ENCODE data around the gene SLC25A46.

SLC25A46 gene

GRCh38 chr5:110734101-110734500 is 4.7 kb upstream of the SLC25A46 start:
- peaks cover 16% of the 10 kb centered on the region for H3K4me1 Mint-ChIP-seq
- H3K4me3 Mint-ChIP-seq, result no peak overlapping the region

GRCh38 chr5:110735556-110735955 is 3.3 kb upstream of the SLC25A46 start:
- H3K4me1 Mint-ChIP-seq, result peaks cover 28% of the 10 kb centered on the region
- TF ChIP-seq CTCF (IDR thresholded peaks at IDR 0.05), result no peak
- no peak overlapping the region for H3K27ac Mint-ChIP-seq
- no peak overlapping the region for H3K4me3 Mint-ChIP-seq
- peaks cover 10% of the 10 kb centered on the region for H3K27me3 Mint-ChIP-seq (ENCODE audit: low read depth, poor library complexity)
- DNase-seq, result no peak
- H3K9me3 Mint-ChIP-seq, result peaks cover 11% of the 10 kb centered on the region
- peaks cover 11% of the 10 kb centered on the region for H3K36me3 Mint-ChIP-seq (ENCODE audit: low read depth)

More at GRCh38 chr5:110734101-110734500, 4.7 kb upstream of the SLC25A46 start:
- Mint-ChIP-seq H3K9me3 (peaks cover 11% of the 10 kb centered on the region), H3K36me3 (ENCODE audit: low read depth) (peaks cover 11% of the 10 kb centered on the region), H3K27ac (no peak overlapping the region), H3K27me3 (ENCODE audit: low read depth, poor library complexity) (peaks cover 10% of the 10 kb centered on the region)
- TF ChIP-seq CTCF (IDR thresholded peaks at IDR 0.05), result no peak
- no peak for DNase-seq

GRCh38 chr5:110736753-110737152 is 2.1 kb upstream of the SLC25A46 start:
- peaks cover 28% of the 10 kb centered on the region for H3K4me1 Mint-ChIP-seq
- H3K36me3 Mint-ChIP-seq (ENCODE audit: low read depth), result peaks cover 10% of the 10 kb centered on the region
- H3K27me3 Mint-ChIP-seq (ENCODE audit: low read depth, poor library complexity), result peaks cover 10% of the 10 kb centered on the region
- no peak overlapping the region for H3K27ac Mint-ChIP-seq
- H3K4me3 Mint-ChIP-seq, result no peak overlapping the region
- peaks cover 9% of the 10 kb centered on the region for H3K9me3 Mint-ChIP-seq
- TF ChIP-seq CTCF (IDR thresholded peaks at IDR 0.05), result no peak
- DNase-seq, result no peak

GRCh38 chr5:110738503-110738811 is 350 bp upstream of the SLC25A46 start:
- no peak for TF ChIP-seq CTCF (IDR thresholded peaks at IDR 0.05)
- Mint-ChIP-seq H3K4me3 (peak overlapping the region; percentile 95), H3K36me3 (ENCODE audit: low read depth) (no peaks in the 10 kb centered on the region), H3K4me1 (peaks cover 28% of the 10 kb centered on the region), H3K27ac (peak overlapping the region; percentile 84), H3K9me3 (no peaks in the 10 kb centered on the region), H3K27me3 (ENCODE audit: low read depth, poor library complexity) (peaks cover 10% of the 10 kb centered on the region)
- DNase-seq, result no peak

GRCh38 chr5:110751902-110752762 is 13.3 kb downstream of the SLC25A46 start:
- Mint-ChIP-seq H3K36me3 (ENCODE audit: low read depth) (peaks cover 36% of the 10 kb centered on the region), H3K27ac (peak overlapping the region; percentile 64), H3K27me3 (ENCODE audit: low read depth, poor library complexity) (no peaks in the 10 kb centered on the region), H3K4me3 (no peak overlapping the region), H3K4me1 (no peaks in the 10 kb centered on the region), H3K9me3 (no peaks in the 10 kb centered on the region)
- no peak for TF ChIP-seq CTCF (IDR thresholded peaks at IDR 0.05)
- no peak for DNase-seq

- H3K27me3 Mint-ChIP-seq (ENCODE audit: low read depth, poor library complexity), result no peaks in the 10 kb centered on the region
- H3K27ac Mint-ChIP-seq, result peak overlapping the region; percentile 64
Observed at GRCh38 chr5:110752953-110753352, 14.1 kb downstream of the SLC25A46 start.

More at GRCh38 chr5:110752953-110753352, 14.1 kb downstream of the SLC25A46 start:
- no peak for TF ChIP-seq CTCF (IDR thresholded peaks at IDR 0.05)
- H3K4me1 Mint-ChIP-seq, result no peaks in the 10 kb centered on the region
- DNase-seq, result no peak
- H3K36me3 Mint-ChIP-seq (ENCODE audit: low read depth), result peaks cover 29% of the 10 kb centered on the region
- no peaks in the 10 kb centered on the region for H3K9me3 Mint-ChIP-seq
- H3K4me3 Mint-ChIP-seq, result no peak overlapping the region
